HepG2 (cell line): ENCODE data around the gene YIPF4. TPM values are rescaled to one million over a fixed set of nuclear protein-coding genes. Genes with fewer than 3 reads are reported as not detected.
A peak's percentile ranks its signal among the peaks of the same experiment; 100 is the strongest.
"Not testable (repeated sequence)": the region's sequence is repeated elsewhere in the genome, so short reads cannot be mapped to it uniquely, and the experiment has no call there.

Experiments used
- ERF ChIP-seq: IDR thresholded peaks from 2 replicates; pipeline ENCODE4 v1.6.1; 2018; ENCODE audit warnings: missing biosample characterization, missing genetic modification reagents
- FOSL2 ChIP-seq: sonication (generic); formaldehyde crosslinking; IDR thresholded peaks from 2 replicates; pipeline ENCODE4 v1.4.0; 2020; ENCODE audit warnings: missing genetic modification reagents
- HMG20B ChIP-seq: conservative IDR thresholded peaks from 2 replicates; pipeline ENCODE4 v1.6.1; 2016; ENCODE audit warnings: missing genetic modification reagents, missing compliant biosample characterization
- HOXA5 ChIP-seq: sonication (generic); formaldehyde crosslinking; IDR thresholded peaks from 2 replicates; pipeline ENCODE4 v1.4.0; 2020; ENCODE audit warnings: missing genetic modification reagents
- KDM3A ChIP-seq: IDR thresholded peaks from 2 replicates; pipeline ENCODE4 v1.6.1; 2018; ENCODE audit warnings: low read depth, missing compliant biosample characterization
- NFKBIZ ChIP-seq: IDR thresholded peaks from 2 replicates; pipeline ENCODE4 v1.6.1; 2018; ENCODE audit warnings: missing genetic modification reagents, missing compliant biosample characterization
- PAXIP1 ChIP-seq: sonication (generic); formaldehyde crosslinking; conservative IDR thresholded peaks from 2 replicates; pipeline ENCODE4 v1.4.0; 2020; ENCODE audit warnings: mild to moderate bottlenecking, missing genetic modification reagents, moderate library complexity
- POLR2AphosphoS5 ChIP-seq: IDR thresholded peaks from 2 replicates; pipeline ENCODE4 v1.6.1; 2012; ENCODE audit warnings: low read depth, low read length
- PRDM10 ChIP-seq: sonication (generic); formaldehyde crosslinking; IDR thresholded peaks from 2 replicates; pipeline ENCODE4 v1.4.0; 2020; ENCODE audit warnings: low read depth, missing genetic modification reagents
- SOX5 ChIP-seq: IDR thresholded peaks from 2 replicates; pipeline ENCODE4 v1.6.1; 2016; ENCODE audit warnings: borderline replicate concordance
- ZHX2 ChIP-seq, 2 experiments: sonication (generic) in 1 of 2; formaldehyde crosslinking in 1 of 2; IDR thresholded peaks; 2 replicates each; pipeline versions ENCODE4 v1.6.1 to v1.9.0; 2014 to 2022; ENCODE audit warnings: antibody characterized with exemption in 1 of 2, borderline replicate concordance in 1 of 2, inconsistent platforms in 1 of 2, low read depth in 1 of 2, missing genetic modification reagents in 1 of 2
- ZNF652 ChIP-seq: IDR thresholded peaks from 2 replicates; pipeline ENCODE4 v1.6.1; 2016; ENCODE audit warnings: low read depth, borderline replicate concordance
- ZNF704 ChIP-seq: sonication (generic); formaldehyde crosslinking; IDR thresholded peaks from 2 replicates; pipeline ENCODE4 v1.8.1; 2023; ENCODE audit warnings: mild to moderate bottlenecking, inconsistent platforms, moderate library complexity, missing genetic modification reagents, borderline replicate concordance
- polyA plus RNA-seq, 8 experiments: library from polyadenylated mRNA; depleted of rRNA in 3 of 8; stranded (reverse) in 7 of 8; unstranded in 1 of 8; fragments of >200 nt; fragmentation: Illumina TruSeq in 4 of 8; extraction: Trizol in 4 of 8; gene quantifications; 2 replicates each; pipeline versions ENCODE4 v1.2.1 to v1.2.3, GENCODE V29; 2011 to 2016; ENCODE audit warnings: low read depth in 4 of 8, missing spikeins in 1 of 8, mixed read lengths in 1 of 8; ENCODE audit not compliant: insufficient read depth in 1 of 8
- total RNA-seq, 5 experiments: library from RNA; depleted of rRNA; stranded (reverse); fragments of >200 nt; fragmentation: Illumina TruSeq; extraction: Trizol; gene quantifications; 2 replicates each; pipeline ENCODE4 v1.2.3, GENCODE V29; 2016; ENCODE audit warnings: low read depth in 1 of 5

Gene YIPF4
- total and polyA plus RNA-seq, 2 of the 13 experiments (the other 11 are each of a cell fraction or from before 2014, with no cell fraction given): 19.0 to 43.9 TPM

- TF ChIP-seq ZHX2 (IDR thresholded peaks at IDR 0.05; ENCODE audit: low read depth): not testable (repeated sequence)
- TF ChIP-seq ZHX2 (CRISPR knock-in tag; IDR thresholded peaks at IDR 0.05; ENCODE audit: borderline replicate concordance) (peak; percentile 53; the same call in 1 of the 2 replicates), HMG20B (CRISPR knock-in tag) (0 out of 2 replicates have a peak, but pooled peaks have one; percentile 36), FOSL2 (CRISPR knock-in tag) (peak; percentile 71), SOX5 (CRISPR knock-in tag) (peak; percentile 92), PRDM10 (CRISPR knock-in tag) (0 out of 2 replicates have a peak, but pooled peaks have one; percentile 19), ZNF652 (CRISPR knock-in tag) (0 out of 2 replicates have a peak, but pooled peaks have one; percentile 13), ZNF704 (CRISPR knock-in tag) (0 out of 2 replicates have a peak, but pooled peaks have one; percentile 42), NFKBIZ (CRISPR knock-in tag) (peak; percentile 86; the same call in 1 of the 2 replicates), KDM3A (CRISPR knock-in tag) (peak; percentile 17; the same call in 1 of the 2 replicates), PAXIP1 (CRISPR knock-in tag) (peak; percentile 100), HOXA5 (CRISPR knock-in tag) (peak; percentile 46; the same call in 1 of the 2 replicates), POLR2AphosphoS5 (peak; percentile 52), ERF (CRISPR knock-in tag) (peak; percentile 80)
Observed at GRCh38 chr2:32329180-32329980, 51.7 kb downstream of the YIPF4 start (continued).
